Keratinocyte (primary cell): ENCODE data around the gene MEP1A.

Source experiments
- CTCF ChIP-seq, 3 experiments: IDR thresholded peaks in 1 of 3; conservative IDR thresholded peaks in 1 of 3; optimal IDR thresholded peaks in 1 of 3; 2 replicates in 2 of 3; 3 replicates in 1 of 3; pipeline versions ENCODE3 to v1.5.1; 2011; ENCODE audit warnings: low read length in 3 of 3, mild to moderate bottlenecking in 3 of 3, moderate library complexity in 2 of 3, control low read depth in 1 of 3, inconsistent platforms in 1 of 3; ENCODE audit not compliant: insufficient read depth in 2 of 3; ENCODE audit errors: extremely low read depth in 1 of 3
- EZH2 ChIP-seq: IDR thresholded peaks from one replicate; pipeline ENCODE4 v1.6.1; 2012; ENCODE audit warnings: inconsistent platforms, mild to moderate bottlenecking, low read length, moderate library complexity

- no peak for TF ChIP-seq CTCF (optimal IDR thresholded peaks at IDR 0.05 in 1 of 3, IDR thresholded peaks at IDR 0.05 in 1 of 3, conservative IDR thresholded peaks at IDR 0.05 in 1 of 3; ENCODE audit: extremely low read depth in 1 of 3, insufficient read depth in 2 of 3, low read length in 3 of 3)
- no peak for TF ChIP-seq EZH2
These were observed 19.9 kb upstream of the MEP1A start for GRCh38 chr6:46773201-46773855.
